HFFc6 (cell line): ENCODE data around the gene SCO2. TPM values are rescaled to one million over a fixed set of nuclear protein-coding genes. Genes with fewer than 3 reads are reported as not detected.
A peak's percentile ranks its signal among the peaks of the same experiment; 100 is the strongest.
"Not testable (repeated sequence)": the region's sequence is repeated elsewhere in the genome, so short reads cannot be mapped to it uniquely, and the experiment has no call there.

ENCODE experiments used
- DNase-seq: peaks from one replicate; pipeline ENCODE4 v3.0.0-alpha.2; 2018
- H3K27ac Mint-ChIP-seq: 2 replicates; pipeline ENCODE4 v1.8.0; 2020; ENCODE audit warnings: mild to moderate bottlenecking, mixed read lengths
- H3K27me3 Mint-ChIP-seq: 2 replicates; pipeline ENCODE4 v1.8.0; 2021; ENCODE audit warnings: mild to moderate bottlenecking, moderate library complexity, mixed read lengths; ENCODE audit not compliant: insufficient read depth
- H3K36me3 Mint-ChIP-seq: 2 replicates; pipeline ENCODE4 v1.8.0; 2021; ENCODE audit warnings: low read depth, mixed read lengths
- H3K4me1 Mint-ChIP-seq: 2 replicates; pipeline ENCODE4 v1.8.0; 2020; ENCODE audit warnings: low read depth, mixed read lengths
- H3K4me3 Mint-ChIP-seq: 2 replicates; pipeline ENCODE4 v1.8.0; 2020; ENCODE audit warnings: mild to moderate bottlenecking, moderate library complexity, mixed read lengths
- H3K9me3 Mint-ChIP-seq: 2 replicates; pipeline ENCODE4 v1.8.0; 2020; ENCODE audit warnings: mild to moderate bottlenecking, mixed read lengths
- total RNA-seq, 6 experiments: library from RNA; stranded (reverse); fragmentation: NEBNext Ultra II Directional; extraction: Animal tissue kit (Norgen Biotek cat#: 25700); gene quantifications; 2 replicates in 1 of 6; 3 replicates in 5 of 6; pipeline ENCODE4 v1.2.3, GENCODE V29; 2021
- TF ChIP-seq, protein P1 (sequence below): fragments of 200-600 bp; sonication (generic); IDR thresholded peaks from 2 replicates; pipeline ENCODE4 v1.5.0; 2021; ENCODE audit warnings: antibody characterized with exemption, mild to moderate bottlenecking

SCO2 gene
- total RNA-seq, 6 experiments from 2014 or later = 2.7 to 11.1 (median 9.7) TPM

DNA sequence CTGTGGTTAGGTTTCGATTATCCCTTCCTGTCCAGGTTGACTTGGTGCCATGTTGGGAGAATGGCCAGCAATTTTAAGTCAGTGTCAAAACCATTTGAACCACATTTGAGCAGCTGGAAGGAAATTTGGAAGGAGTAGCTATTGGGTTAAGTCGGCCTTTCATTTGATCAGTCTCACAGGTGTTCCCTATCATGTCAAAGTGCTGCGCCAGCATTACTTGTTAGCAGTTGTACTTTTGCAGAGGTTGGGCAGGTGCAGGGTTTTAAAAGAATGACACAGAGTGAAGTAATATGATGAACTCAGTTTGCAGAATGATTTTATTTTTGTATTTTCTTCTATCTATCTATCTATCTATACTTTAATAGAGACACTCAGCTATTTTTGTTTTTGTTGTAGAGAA, 10.8 kb upstream of the SCO2 start:
- DNase-seq = no peak
- no peaks in the 10 kb centered on the region for H3K9me3 Mint-ChIP-seq
- TF ChIP-seq, protein P1, sequence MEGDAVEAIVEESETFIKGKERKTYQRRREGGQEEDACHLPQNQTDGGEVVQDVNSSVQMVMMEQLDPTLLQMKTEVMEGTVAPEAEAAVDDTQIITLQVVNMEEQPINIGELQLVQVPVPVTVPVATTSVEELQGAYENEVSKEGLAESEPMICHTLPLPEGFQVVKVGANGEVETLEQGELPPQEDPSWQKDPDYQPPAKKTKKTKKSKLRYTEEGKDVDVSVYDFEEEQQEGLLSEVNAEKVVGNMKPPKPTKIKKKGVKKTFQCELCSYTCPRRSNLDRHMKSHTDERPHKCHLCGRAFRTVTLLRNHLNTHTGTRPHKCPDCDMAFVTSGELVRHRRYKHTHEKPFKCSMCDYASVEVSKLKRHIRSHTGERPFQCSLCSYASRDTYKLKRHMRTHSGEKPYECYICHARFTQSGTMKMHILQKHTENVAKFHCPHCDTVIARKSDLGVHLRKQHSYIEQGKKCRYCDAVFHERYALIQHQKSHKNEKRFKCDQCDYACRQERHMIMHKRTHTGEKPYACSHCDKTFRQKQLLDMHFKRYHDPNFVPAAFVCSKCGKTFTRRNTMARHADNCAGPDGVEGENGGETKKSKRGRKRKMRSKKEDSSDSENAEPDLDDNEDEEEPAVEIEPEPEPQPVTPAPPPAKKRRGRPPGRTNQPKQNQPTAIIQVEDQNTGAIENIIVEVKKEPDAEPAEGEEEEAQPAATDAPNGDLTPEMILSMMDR = no peak
- H3K4me1 Mint-ChIP-seq = peaks cover 22% of the 10 kb centered on the region
- no peak overlapping the region for H3K27ac Mint-ChIP-seq
- no peak overlapping the region for H3K4me3 Mint-ChIP-seq
- H3K36me3 Mint-ChIP-seq = no peaks in the 10 kb centered on the region
- peaks cover 11% of the 10 kb centered on the region; the same call in 1 of the 2 replicates for H3K27me3 Mint-ChIP-seq

DNA sequence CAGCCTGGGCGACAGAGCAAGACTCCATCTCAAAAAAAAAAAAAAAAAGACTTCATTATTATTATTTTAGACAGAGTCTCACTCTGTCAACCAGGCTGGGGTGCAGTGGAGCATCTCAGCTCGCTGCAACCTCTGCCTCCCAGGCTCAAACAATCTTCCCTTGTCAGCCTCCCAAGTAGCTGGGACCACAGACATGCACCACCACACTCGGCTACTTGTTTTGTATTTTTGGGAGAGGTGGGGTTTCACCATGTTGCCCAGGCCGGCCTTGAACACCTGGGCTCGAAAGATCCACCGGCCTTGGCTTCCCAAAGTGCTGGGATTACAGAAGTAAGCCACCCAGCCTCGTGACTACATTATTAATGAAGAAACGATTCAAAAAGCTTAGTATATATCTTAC, 9.7 kb upstream of the SCO2 start:
- Mint-ChIP-seq H3K9me3 (no peaks in the 10 kb centered on the region), H3K36me3 (no peaks in the 10 kb centered on the region), H3K4me1 (peaks cover 11% of the 10 kb centered on the region), H3K4me3 (no peak overlapping the region), H3K27me3 (peaks cover 13% of the 10 kb centered on the region; the same call in 1 of the 2 replicates), H3K27ac (no peak overlapping the region)
- TF ChIP-seq, protein P1 = no peak
- DNase-seq = no peak

DNA sequence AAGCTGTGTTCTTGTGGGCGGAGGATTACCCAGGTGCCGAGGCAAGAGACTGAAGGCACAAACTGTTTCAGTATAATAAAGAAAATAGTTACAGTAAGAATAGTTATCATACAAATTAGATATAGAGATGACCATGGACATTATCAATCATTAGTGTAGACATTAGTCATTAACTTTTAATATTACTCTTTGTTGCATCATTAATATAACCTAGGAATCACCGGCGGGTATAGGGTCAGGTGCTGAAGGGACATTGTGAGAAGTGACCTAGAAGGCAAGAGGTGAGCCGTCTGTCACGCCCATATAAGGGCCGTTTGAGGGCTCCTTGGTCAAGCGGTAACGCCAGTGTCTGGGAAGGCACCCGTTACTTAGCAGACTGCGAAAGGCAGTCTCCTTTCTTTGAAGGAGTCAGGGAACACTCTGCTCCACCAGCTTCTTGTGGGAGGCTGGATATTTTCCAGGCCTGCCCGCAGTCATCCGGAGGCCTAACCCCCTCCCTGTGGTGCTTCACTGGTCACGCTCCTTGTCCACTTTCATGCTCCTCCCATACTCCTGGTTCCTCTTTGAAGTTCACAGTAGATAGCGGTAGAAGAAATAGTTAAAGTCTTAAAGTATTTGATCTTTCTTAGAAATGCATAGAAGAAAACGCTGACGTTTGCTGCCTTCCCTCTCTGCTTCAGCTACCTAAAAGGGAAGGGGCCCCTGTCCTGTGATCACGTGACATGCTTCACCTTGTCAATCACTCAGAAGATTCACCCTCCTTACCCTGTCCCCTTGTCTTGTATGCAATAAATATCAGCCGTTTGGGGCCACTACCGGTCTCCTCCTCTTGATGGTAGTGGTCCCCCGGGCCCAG, 8.7 kb upstream of the SCO2 start:
- not testable (repeated sequence) for H3K4me3 Mint-ChIP-seq, H3K9me3 Mint-ChIP-seq, DNase-seq, H3K4me1 Mint-ChIP-seq, H3K36me3 Mint-ChIP-seq, H3K27ac Mint-ChIP-seq
- H3K27me3 Mint-ChIP-seq = peaks cover 13% of the 10 kb centered on the region; the same call in 1 of the 2 replicates

DNA sequence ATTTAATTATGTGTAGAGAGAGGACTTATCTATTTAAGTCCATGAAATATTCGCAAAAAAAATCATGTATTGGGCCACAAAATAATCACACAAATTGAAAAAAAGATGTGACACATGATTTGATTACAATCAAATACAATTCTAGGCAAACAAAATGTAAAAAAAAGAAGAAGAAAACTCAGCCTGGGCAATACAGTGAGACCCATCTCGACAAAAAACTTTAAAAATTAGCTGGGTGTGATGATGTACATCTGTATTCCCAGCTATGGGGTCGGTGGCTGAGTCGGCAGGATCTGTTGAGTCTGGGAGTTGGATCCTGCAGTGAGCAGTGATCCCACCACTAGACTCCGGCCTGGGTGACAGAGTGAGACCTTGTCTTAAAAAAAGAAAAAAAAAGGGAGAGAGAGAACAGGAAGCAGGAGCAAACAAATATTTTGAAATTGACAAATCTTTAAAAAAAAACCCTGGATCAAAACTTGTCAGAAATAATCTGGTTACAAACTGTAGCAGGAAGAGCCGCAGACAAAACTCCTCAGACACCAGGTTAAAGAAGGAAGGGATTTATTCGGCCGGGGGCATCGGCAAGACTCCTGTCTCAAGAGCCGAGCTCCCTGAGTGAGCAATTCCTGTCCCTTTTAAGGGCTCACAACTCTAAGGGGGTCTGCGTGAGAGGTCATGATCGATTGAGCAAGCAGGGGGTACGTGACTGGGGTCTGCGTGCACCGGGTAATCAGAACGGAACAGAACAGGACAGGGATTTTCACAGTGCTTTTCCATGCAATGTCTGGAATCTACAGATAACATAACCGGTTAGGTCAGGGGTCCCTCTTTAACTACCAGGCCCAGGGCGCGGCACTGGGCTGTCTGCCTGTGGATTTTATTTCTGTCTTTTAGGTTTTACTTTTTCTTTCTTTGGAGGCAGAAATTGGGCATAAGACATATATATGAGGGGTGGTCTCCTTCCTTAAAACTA, 7.7 kb upstream of the SCO2 start:
- DNase-seq = no peak
- Mint-ChIP-seq H3K4me3 (peak overlapping the region; percentile 43; the same call in 1 of the 2 replicates), H3K27me3 (peaks cover 17% of the 10 kb centered on the region; the same call in 1 of the 2 replicates), H3K4me1 (no peaks in the 10 kb centered on the region; the same call in none of the 2 replicates), H3K36me3 (no peaks in the 10 kb centered on the region), H3K27ac (peak overlapping the region; percentile 53), H3K9me3 (no peaks in the 10 kb centered on the region)
- TF ChIP-seq, protein P1 = no peak

DNA sequence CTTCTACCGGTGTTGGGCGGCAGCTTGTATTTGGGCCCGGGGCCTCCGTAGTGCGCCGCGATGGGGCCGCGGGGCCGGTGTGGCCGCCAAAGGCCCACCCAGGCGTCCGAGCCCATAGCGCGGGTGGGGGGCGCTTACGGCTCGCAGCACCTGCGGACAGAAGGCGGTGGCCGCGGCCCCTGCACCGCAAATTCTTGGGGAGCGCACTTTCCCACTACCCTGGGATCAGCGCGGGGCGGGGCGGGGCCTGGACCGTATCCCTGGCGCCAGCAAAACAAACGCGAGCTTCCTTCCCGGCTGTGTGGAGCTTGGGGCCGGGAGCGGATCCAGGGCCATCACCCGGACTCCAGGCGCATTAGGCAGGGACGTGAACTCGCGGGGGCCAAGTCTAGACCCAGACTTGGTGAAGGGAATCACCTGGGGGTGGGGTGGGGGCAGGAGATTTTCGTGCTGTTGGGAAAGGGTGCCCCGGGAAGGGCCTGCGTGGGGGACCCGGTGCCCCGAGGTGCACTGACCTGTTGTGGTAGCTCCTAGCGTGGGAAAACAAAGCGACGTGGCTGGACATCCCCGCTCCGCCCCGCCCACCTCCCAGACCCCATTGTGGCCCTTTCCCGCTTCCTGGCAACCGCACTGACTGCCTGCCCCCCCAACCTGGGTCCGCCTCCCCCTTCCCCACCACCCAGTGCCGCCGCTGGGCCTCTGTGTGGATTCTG, 6.7 kb upstream of the SCO2 start:
- H3K27ac Mint-ChIP-seq = peak overlapping the region; percentile 53
- H3K4me3 Mint-ChIP-seq = peak overlapping the region; percentile 65
- peaks cover 18% of the 10 kb centered on the region for H3K27me3 Mint-ChIP-seq
- H3K4me1 Mint-ChIP-seq = peaks cover 5% of the 10 kb centered on the region
- peak; percentile 52 for DNase-seq
- TF ChIP-seq, protein P1 = no peak
- H3K9me3 Mint-ChIP-seq = no peaks in the 10 kb centered on the region
- no peaks in the 10 kb centered on the region for H3K36me3 Mint-ChIP-seq
